C1 segment of cervical spinal cord (tissue), 14 donors: Measurements from ENCODE around the gene OPN1MW2.
"Not testable (repeated sequence)": the region's sequence is repeated elsewhere in the genome, so short reads cannot be mapped to it uniquely, and the experiment has no call there.

Experiments used
- DNase-seq, 14 donors: peaks; one replicate each; lab custom pipeline; 2025; lab: John Stamatoyannopoulos, UW

OPN1MW2 gene

DNA sequence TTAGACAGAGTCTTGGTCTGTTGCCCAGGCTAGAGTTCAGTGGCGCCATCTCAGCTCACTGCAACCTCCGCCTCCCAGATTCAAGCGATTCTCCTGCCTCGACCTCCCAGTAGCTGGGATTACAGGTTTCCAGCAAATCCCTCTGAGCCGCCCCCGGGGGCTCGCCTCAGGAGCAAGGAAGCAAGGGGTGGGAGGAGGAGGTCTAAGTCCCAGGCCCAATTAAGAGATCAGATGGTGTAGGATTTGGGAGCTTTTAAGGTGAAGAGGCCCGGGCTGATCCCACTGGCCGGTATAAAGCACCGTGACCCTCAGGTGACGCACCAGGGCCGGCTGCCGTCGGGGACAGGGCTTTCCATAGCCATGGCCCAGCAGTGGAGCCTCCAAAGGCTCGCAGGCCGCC is at the start of gene OPN1MW2:
Gene OPN1MW2, plus strand, starts transcription at position 301 of the 400 bp plus-strand sequence. Its CDS starts 60 bp downstream, at position 361.
- not testable (repeated sequence) for DNase-seq

GRCh38 chrX:154172535-154172943 is 47.0 kb upstream of the OPN1MW2 start:
- not testable (repeated sequence) for DNase-seq

DNA sequence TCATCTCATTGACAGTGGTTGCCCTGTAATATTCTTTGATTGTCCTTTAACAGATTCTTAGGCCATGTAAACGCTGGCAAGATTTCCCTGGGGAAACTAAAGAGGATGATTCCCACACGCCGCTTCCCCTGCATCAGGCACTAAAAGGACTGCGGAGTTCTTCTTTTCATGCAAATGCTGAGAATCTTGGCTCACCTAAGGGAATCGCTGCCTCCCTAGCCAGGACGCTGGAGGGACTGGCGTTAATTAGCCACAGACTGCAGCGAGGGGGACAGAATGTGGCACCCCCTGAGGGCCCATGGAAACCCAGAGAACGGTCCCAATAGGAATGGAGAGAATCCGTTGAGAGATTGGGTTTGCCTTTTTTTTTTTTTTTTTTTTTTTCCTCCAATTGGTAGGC is 45.2 kb upstream of the OPN1MW2 start:
- DNase-seq, result not testable (repeated sequence)

DNA sequence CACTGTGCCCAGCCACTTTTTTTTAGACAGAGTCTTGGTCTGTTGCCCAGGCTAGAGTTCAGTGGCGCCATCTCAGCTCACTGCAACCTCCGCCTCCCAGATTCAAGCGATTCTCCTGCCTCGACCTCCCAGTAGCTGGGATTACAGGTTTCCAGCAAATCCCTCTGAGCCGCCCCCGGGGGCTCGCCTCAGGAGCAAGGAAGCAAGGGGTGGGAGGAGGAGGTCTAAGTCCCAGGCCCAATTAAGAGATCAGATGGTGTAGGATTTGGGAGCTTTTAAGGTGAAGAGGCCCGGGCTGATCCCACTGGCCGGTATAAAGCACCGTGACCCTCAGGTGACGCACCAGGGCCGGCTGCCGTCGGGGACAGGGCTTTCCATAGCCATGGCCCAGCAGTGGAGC is 37.3 kb upstream of the OPN1MW2 start, which contains the start of gene OPN1MW:
Gene OPN1MW, plus strand, starts transcription at position 301 of the 400 bp plus-strand sequence. Its CDS starts 82 bp downstream, at position 383.
- not testable (repeated sequence) for DNase-seq

DNA sequence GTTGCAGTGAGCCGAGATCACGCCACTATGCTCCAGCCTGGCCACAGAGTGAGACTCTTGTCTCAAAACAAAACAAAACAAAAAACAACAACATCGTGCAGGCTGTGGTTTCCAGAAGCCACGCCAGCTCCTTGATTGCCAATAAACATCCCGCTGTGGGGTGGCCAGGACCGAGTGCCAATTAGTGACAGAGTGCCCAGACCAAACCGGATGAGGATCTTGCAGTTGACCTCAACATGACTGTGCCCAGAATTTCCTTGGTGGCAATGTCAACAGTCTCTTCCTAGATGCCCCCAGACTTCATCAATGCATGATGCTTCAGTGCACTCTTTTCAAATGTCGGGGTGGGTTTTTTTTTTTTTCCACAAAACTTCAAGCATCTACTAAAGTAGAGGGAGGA is 35.8 kb upstream of the OPN1MW2 start:
- DNase-seq, result not testable (repeated sequence)

DNA sequence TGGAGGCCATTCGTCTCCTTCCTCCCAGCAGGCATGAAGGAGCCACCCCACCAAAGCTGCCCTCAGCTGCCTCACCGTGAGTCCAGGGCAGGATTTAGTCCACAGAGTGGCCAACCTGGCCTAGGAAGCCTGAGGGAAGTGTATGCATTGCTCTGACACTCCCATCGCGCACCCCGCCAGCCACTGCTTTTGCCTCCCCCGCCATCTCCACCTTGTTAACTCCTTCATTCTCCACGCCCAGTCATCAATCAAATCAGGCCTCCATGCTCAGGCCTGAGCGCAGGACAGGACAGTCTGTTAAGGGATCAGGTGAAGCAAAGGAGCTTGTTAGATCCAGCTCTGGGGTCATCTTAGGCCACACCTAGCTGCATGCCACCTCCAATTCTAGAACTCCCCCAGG is 26.7 kb upstream of the OPN1MW2 start:
- not testable (repeated sequence) for DNase-seq

DNA sequence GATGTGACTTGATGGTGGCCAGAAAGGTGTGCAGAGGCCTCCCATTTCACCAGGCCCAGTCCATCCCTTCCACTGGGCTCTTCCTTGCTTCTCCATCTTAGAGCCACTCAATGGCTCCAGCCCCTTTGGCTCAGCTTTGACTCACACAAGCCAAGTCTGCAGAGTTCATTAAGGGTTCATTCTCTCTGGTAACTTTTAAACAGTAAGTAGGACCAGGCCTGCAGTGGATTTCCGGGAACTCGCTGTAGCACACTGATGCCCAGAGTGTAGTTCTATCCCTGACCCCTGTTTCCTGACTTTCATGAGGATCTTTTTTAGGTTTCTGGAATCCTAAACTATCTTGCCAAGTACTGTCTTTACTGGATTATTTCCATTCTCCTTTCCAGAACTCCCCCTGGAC is 25.2 kb upstream of the OPN1MW2 start:
- DNase-seq, result not testable (repeated sequence)

DNA sequence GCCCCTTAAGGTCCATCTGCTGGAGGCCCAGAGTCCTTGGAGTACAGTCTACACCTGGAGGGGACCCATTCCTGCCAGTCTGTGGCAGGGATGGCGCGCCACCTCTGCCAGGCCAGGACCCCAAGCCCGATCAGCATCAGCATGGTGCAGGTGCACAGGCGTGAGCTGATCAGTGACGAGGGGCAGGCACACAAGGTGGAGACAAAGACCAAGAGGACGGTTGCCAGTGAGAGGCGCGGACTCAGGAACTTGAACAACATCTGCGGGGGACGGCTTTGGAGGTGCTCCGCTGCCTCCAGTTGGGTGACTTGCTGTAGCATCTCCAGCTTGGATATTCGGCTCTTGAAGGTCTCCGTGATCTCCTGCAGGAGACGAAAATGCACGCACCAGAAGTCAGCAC is 23.1 kb upstream of the OPN1MW2 start:
- DNase-seq, result not testable (repeated sequence)

DNA sequence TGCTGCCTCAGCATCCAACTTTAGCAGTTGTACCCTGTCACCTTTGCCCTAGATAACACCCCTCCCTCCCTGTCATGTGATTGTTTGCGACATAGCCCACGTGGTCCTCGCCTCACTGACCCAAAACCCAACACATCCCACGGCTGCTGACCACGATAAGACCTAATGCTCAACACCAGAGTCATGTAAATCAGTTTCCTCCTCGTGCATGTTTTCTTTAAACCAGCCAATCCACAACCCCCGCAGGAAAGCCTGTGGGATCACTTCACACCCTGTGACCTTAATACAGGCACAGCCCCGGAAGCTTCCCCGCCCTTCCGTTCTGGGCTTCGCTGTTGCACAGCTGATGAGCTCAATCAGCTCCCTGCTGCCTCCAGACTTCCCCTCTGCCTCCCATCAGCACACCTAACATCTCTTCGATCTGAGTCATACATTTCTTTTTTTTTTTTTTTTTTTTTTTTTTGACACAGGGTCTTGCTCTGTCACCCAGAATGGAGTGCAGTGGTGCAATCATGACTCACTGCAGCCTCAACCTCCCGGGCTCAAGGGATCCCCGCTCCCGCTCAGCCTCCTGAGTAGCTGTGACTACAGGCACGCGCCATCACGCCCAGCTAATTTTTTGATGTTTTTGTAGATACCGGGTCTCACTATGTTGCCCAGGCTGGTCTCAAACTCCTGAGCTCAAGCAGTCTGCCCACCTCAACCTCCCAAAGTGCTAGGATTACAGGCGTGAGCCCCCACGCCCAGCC is 9.7 kb upstream of the OPN1MW2 start:
- not testable (repeated sequence) for DNase-seq

DNA sequence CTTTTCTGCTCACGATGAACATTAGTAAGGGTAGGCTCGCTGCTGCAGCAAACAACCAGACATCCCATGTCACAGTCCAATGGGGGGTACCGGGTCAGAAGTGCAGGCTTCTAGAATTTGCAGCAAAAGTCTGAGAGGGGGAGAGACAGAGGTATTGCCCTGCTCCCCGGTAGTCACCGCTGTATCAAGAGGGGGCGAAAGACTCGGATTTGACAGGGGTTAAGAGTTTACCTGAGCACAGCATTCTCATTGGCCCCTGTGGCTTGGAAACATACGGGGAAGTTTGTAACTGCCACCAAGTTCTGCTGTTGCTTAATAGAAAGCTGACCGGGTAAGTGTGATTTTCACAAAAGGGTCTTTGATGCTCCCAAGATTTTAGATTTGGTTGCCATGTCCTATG is 8.5 kb upstream of the OPN1MW2 start:
- DNase-seq, result not testable (repeated sequence)

DNA sequence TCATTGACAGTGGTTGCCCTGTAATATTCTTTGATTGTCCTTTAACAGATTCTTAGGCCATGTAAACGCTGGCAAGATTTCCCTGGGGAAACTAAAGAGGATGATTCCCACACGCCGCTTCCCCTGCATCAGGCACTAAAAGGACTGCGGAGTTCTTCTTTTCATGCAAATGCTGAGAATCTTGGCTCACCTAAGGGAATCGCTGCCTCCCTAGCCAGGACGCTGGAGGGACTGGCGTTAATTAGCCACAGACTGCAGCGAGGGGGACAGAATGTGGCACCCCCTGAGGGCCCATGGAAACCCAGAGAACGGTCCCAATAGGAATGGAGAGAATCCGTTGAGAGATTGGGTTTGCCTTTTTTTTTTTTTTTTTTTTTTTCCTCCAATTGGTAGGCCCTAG is 8.1 kb upstream of the OPN1MW2 start:
- DNase-seq, result not testable (repeated sequence)

DNA sequence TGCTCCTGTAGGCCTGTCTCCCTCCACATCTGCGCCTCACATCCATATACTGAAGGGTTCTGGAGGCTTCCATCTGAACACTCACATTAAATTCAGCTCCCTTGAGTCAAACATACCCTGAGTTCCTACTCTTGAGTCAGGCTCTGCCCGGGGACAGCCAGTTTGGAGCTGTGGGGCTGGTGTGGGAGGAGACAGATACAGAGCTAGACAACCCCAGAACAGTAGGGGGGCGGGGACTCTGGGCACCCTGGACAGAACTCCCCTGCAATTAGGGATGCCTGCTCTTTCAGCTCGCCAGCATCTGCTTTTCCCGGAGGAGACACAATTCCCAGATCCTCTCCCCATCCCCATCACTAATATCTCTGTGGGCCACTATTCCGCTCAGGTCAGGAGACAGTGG is 5.7 kb downstream of the OPN1MW2 start:
- DNase-seq, result not testable (repeated sequence)

- not testable (repeated sequence) for DNase-seq
Observed at GRCh38 chrX:154226706-154227105, 7.2 kb downstream of the OPN1MW2 start.

- DNase-seq, result not testable (repeated sequence)
Observed at GRCh38 chrX:154231443-154231842, 11.9 kb downstream of the OPN1MW2 start.

DNA sequence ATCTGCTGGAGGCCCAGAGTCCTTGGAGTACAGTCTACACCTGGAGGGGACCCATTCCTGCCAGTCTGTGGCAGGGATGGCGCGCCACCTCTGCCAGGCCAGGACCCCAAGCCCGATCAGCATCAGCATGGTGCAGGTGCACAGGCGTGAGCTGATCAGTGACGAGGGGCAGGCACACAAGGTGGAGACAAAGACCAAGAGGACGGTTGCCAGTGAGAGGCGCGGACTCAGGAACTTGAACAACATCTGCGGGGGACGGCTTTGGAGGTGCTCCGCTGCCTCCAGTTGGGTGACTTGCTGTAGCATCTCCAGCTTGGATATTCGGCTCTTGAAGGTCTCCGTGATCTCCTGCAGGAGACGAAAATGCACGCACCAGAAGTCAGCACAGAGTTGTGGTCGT is 14.1 kb downstream of the OPN1MW2 start:
- DNase-seq, result not testable (repeated sequence)

DNA sequence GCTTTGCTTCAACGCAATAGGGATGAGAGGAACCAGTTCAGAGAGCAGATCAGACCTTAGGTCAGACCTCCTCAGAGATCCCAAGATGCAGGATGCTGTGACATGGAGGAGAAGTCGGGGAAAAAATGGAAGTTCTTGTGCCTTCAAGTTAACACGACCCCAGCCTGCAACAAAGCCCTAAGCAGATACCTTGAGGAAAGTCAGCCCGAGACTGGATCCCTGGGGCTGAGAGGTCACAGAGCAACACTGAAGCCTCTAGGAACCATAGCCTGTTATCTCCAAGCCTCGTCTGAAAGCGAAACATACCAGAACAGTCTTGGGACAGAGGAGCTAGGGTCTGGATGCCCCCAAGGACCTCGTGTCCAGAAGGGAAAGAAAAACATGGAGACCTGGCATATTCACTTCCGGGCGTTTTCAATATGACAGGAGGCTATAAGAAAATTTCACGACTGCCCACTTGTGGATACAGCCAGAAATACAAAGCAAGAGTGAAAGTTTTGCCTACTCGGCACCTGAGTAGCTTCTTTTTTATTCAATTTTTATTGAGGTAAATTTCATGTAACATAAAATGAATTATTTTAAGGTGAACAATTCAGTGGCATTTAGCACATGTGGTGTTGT is 19.5 kb downstream of the OPN1MW2 start:
- not testable (repeated sequence) for DNase-seq

DNA sequence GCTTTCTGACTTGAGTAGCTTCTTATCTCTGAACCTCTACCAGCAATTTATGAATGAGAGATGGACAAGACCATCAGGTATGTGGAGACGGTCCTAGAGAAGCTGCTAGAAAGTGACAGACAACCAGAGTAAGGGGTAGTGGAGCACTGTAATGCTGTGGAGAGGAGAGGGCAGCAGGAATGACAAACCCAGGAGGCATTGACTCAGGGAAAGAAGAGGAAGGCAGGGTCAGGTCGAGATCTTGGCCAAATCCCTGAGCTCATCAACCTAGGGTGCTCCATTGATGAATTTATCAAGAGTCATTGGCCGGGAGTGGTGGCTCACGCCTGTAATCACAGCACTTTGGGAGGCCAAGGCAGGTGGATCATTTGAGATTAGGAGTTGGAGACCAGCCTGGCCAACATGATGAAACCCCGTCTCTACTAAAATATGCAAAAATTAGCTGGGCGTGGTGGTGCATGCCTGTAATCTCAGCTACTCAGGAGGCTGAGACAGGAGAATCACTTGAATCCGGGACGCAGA is 20.5 kb downstream of the OPN1MW2 start:
- DNase-seq, result not testable (repeated sequence)

GRCh38 chrX:154247377-154248045 is 28.0 kb downstream of the OPN1MW2 start:
- not testable (repeated sequence) for DNase-seq

DNA sequence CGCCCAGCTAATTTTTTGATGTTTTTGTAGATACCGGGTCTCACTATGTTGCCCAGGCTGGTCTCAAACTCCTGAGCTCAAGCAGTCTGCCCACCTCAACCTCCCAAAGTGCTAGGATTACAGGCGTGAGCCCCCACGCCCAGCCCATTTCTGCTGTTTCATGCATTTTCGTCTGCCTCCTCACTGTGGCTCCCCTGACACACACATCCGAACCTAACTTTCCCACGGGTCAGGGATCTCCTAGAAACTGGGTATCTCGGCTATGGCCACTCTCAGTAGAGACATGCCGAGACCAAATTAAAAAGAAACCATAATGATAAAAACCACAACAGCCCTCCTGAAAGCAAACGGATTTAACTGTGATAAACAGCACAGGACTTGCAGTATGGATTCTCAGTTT is 28.5 kb downstream of the OPN1MW2 start:
- not testable (repeated sequence) for DNase-seq

DNA sequence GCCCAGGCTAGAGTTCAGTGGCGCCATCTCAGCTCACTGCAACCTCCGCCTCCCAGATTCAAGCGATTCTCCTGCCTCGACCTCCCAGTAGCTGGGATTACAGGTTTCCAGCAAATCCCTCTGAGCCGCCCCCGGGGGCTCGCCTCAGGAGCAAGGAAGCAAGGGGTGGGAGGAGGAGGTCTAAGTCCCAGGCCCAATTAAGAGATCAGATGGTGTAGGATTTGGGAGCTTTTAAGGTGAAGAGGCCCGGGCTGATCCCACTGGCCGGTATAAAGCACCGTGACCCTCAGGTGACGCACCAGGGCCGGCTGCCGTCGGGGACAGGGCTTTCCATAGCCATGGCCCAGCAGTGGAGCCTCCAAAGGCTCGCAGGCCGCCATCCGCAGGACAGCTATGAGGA is 37.7 kb downstream of the OPN1MW2 start, which contains the start of gene OPN1MW3:
Gene OPN1MW3, plus strand, starts transcription at position 301 of the 400 bp plus-strand sequence. Its CDS starts 38 bp downstream, at position 339.
- DNase-seq, result not testable (repeated sequence)

GRCh38 chrX:154258711-154259110 is 39.2 kb downstream of the OPN1MW2 start:
- DNase-seq, result not testable (repeated sequence)

DNA sequence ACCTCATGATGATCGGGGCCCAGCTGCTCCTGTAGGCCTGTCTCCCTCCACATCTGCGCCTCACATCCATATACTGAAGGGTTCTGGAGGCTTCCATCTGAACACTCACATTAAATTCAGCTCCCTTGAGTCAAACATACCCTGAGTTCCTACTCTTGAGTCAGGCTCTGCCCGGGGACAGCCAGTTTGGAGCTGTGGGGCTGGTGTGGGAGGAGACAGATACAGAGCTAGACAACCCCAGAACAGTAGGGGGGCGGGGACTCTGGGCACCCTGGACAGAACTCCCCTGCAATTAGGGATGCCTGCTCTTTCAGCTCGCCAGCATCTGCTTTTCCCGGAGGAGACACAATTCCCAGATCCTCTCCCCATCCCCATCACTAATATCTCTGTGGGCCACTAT is 43.5 kb downstream of the OPN1MW2 start:
- DNase-seq, result not testable (repeated sequence)
